ENCODE results near the gene ETS1.
A peak's percentile ranks its signal among the peaks of the same experiment; 100 is the strongest.

ETS1 gene

DNA sequence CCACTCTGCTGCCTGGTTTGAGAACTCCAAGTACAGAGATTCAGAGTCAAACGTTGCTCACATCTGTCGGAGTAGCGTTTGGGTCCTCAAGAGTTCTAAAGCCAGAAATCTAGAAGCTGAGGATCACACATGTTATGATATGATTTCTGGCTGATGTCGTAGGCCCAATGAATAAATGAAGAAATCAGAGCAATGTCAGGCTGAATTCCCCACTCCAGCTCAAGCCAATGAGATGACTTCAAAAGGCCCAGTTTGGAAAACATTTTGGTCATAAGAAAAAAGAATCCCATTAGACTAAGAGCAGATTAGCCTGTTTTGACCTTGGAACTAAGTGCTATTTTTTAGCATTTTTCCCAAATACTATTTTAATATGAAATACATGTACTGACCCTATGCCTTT, 106.7 kb downstream of the ETS1 start:
- Histone ChIP-seq H3K4me2 (ENCODE audit: low read length) (no peak overlapping the region), H3K4me3 (ENCODE audit: low read length) (no peak overlapping the region), H3K9ac (ENCODE audit: low read length) (no peak overlapping the region), H3K36me3 (replicated peaks; ENCODE audit: low read depth, low read length) (peaks cover 79% of the 10 kb centered on the region), H2AFZ (ENCODE audit: low read depth, low read length) (no peak overlapping the region), H4K20me1 (ENCODE audit: insufficient read depth, low read length) (no peaks in the 10 kb centered on the region), H3K27me3 (ENCODE audit: low read depth, low read length) (no peaks in the 10 kb centered on the region), H3K9me3 (ENCODE audit: insufficient read depth, low read length) (no peaks in the 10 kb centered on the region), H3K27ac (ENCODE audit: low read length) (no peak overlapping the region), H3K4me1 (ENCODE audit: low read length) (peaks cover 63% of the 10 kb centered on the region), H3K79me2 (ENCODE audit: low read length) (peaks cover 28% of the 10 kb centered on the region)
- no peak for TF ChIP-seq EZH2phosphoT487 (IDR thresholded peaks at IDR 0.05; ENCODE audit: low read depth)
- TF ChIP-seq, protein P1, sequence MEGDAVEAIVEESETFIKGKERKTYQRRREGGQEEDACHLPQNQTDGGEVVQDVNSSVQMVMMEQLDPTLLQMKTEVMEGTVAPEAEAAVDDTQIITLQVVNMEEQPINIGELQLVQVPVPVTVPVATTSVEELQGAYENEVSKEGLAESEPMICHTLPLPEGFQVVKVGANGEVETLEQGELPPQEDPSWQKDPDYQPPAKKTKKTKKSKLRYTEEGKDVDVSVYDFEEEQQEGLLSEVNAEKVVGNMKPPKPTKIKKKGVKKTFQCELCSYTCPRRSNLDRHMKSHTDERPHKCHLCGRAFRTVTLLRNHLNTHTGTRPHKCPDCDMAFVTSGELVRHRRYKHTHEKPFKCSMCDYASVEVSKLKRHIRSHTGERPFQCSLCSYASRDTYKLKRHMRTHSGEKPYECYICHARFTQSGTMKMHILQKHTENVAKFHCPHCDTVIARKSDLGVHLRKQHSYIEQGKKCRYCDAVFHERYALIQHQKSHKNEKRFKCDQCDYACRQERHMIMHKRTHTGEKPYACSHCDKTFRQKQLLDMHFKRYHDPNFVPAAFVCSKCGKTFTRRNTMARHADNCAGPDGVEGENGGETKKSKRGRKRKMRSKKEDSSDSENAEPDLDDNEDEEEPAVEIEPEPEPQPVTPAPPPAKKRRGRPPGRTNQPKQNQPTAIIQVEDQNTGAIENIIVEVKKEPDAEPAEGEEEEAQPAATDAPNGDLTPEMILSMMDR (IDR thresholded peaks at IDR 0.05; ENCODE audit: low read depth, low read length) = no peak

DNA sequence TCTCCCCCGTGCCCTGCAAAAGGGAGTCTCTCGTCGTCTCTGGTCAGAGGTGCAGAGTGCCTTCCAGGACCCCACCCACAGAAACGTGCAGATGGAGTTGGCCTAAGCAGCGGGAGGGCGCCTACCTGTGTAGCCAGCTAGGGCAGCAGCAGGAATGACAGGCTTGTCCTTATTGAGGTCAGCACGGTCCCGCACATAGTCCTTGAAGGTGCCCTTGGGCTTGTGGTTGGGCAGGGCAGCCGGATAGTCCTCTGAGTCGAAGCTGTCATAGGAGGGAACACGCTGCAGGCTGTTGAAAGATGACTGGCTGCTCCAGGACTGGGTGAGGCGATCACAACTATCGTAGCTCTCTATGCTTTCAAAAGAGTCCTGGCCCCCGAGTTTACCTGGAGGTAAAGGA, 107.3 kb downstream of the ETS1 start:
- Histone ChIP-seq H3K4me2 (ENCODE audit: low read length) (no peak overlapping the region), H3K4me1 (ENCODE audit: low read length) (peaks cover 69% of the 10 kb centered on the region), H3K9me3 (ENCODE audit: insufficient read depth, low read length) (no peaks in the 10 kb centered on the region), H3K27ac (ENCODE audit: low read length) (no peak overlapping the region), H4K20me1 (ENCODE audit: insufficient read depth, low read length) (no peaks in the 10 kb centered on the region), H3K4me3 (ENCODE audit: low read length) (no peak overlapping the region), H3K36me3 (replicated peaks; ENCODE audit: low read depth, low read length) (peaks cover 74% of the 10 kb centered on the region), H2AFZ (ENCODE audit: low read depth, low read length) (no peak overlapping the region), H3K79me2 (ENCODE audit: low read length) (peaks cover 32% of the 10 kb centered on the region), H3K9ac (ENCODE audit: low read length) (no peak overlapping the region), H3K27me3 (ENCODE audit: low read depth, low read length) (no peaks in the 10 kb centered on the region)
- TF ChIP-seq, protein P1 (IDR thresholded peaks at IDR 0.05; ENCODE audit: low read depth, low read length) = no peak
- TF ChIP-seq EZH2phosphoT487 (IDR thresholded peaks at IDR 0.05; ENCODE audit: low read depth) = no peak

DNA sequence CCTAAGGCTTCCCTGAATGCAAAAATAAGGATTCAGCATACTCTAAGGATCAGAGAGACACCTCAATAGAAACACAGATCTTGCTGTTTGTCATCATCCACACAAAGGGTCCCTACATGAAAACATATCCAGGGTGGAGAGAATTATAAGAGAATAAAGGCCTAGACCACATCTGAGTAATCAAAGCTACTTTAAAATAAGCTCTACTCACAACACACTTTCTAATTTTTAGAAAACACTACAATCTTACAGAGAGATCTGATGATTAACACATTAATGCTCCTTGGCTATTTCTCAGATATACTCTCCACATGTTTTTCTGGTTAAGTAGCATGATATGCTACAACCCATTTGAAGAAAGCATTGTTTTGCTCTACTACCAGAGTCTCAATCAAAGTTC, 108.2 kb downstream of the ETS1 start:
- Histone ChIP-seq H3K9me3 (ENCODE audit: insufficient read depth, low read length) (no peaks in the 10 kb centered on the region), H3K9ac (ENCODE audit: low read length) (no peak overlapping the region), H4K20me1 (ENCODE audit: insufficient read depth, low read length) (no peaks in the 10 kb centered on the region), H3K79me2 (ENCODE audit: low read length) (peaks cover 41% of the 10 kb centered on the region), H3K27me3 (ENCODE audit: low read depth, low read length) (no peaks in the 10 kb centered on the region), H3K4me2 (ENCODE audit: low read length) (no peak overlapping the region), H3K4me1 (ENCODE audit: low read length) (peaks cover 71% of the 10 kb centered on the region), H3K27ac (ENCODE audit: low read length) (no peak overlapping the region), H3K4me3 (ENCODE audit: low read length) (no peak overlapping the region), H2AFZ (ENCODE audit: low read depth, low read length) (no peak overlapping the region), H3K36me3 (replicated peaks; ENCODE audit: low read depth, low read length) (peaks cover 64% of the 10 kb centered on the region)
- TF ChIP-seq, protein P1 (IDR thresholded peaks at IDR 0.05; ENCODE audit: low read depth, low read length) = no peak
- TF ChIP-seq EZH2phosphoT487 (IDR thresholded peaks at IDR 0.05; ENCODE audit: low read depth) = no peak

DNA sequence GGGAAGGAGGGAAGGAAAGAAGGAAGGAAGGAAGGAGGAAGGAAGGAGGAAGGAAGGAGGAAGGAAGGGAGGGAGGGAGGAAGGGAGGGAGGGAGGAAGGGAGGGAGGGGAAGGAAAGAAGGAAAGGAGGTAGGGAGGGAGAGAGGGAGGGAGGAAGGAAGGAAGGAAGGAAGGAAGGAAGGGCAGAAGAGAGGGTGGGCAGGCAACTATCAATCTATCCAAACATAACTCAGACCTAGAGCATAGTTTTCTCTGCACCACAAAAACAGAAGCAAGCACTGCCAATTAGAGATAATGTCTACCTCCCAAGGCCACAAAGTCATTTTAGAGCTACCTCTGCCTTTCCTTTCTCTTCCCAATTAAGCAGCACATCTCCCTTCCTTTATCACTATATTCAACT, 109.1 kb downstream of the ETS1 start:
- Histone ChIP-seq H3K4me1 (ENCODE audit: low read length) (peaks cover 71% of the 10 kb centered on the region), H3K9me3 (ENCODE audit: insufficient read depth, low read length) (no peaks in the 10 kb centered on the region), H3K27me3 (ENCODE audit: low read depth, low read length) (no peaks in the 10 kb centered on the region), H3K9ac (ENCODE audit: low read length) (no peak overlapping the region), H3K36me3 (replicated peaks; ENCODE audit: low read depth, low read length) (peaks cover 59% of the 10 kb centered on the region), H3K4me2 (ENCODE audit: low read length) (0 out of 2 replicates have a peak overlapping the region, but pooled peaks have one; percentile 14), H3K27ac (ENCODE audit: low read length) (no peak overlapping the region), H3K4me3 (ENCODE audit: low read length) (no peak overlapping the region), H3K79me2 (ENCODE audit: low read length) (peaks cover 45% of the 10 kb centered on the region), H4K20me1 (ENCODE audit: insufficient read depth, low read length) (no peaks in the 10 kb centered on the region), H2AFZ (ENCODE audit: low read depth, low read length) (no peak overlapping the region)
- no peak for TF ChIP-seq EZH2phosphoT487 (IDR thresholded peaks at IDR 0.05; ENCODE audit: low read depth)
- TF ChIP-seq, protein P1 (IDR thresholded peaks at IDR 0.05; ENCODE audit: low read depth, low read length) = no peak
